ENCODE results near the gene CEP112. TPM values are rescaled to one million over a fixed set of nuclear protein-coding genes. Genes with fewer than 3 reads are reported as not detected.

Gene CEP112
- total RNA-seq, 4 donors from 2014 or later, result 15.8 to 50.3 (median 20.2) TPM

- no peak for DNase-seq (ENCODE audit: low spot score)
- TF ChIP-seq CTCF (IDR thresholded peaks at IDR 0.05), result no peak
- no peak for ATAC-seq (ENCODE audit: low FRiP score)
Observed at GRCh38 chr17:65918916-65919315, 273.0 kb downstream of the CEP112 start.

DNA sequence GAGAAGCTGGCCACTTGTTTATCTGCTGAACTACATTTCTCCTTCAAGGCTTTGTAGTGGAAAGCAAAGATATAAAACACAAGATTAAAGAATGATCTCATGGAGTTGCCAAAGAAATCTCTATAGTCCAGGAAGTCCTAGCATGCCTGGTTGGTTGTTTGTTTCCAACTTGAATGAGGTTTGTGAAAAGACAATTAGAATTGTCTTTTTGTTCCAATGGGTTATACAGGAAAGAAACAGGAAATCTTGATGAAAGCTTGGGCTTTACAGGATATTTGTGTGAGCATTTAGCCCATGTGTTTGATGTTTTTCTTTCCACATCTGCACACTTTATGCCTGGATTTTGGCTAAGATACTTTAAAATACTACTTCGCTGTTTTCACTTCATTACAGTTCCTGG lies 273.4 kb downstream of the CEP112 start:
- TF ChIP-seq CTCF (IDR thresholded peaks at IDR 0.05), result no peak
- DNase-seq (ENCODE audit: low spot score) (no peak), ATAC-seq (ENCODE audit: low FRiP score) (no peak)

GRCh38 chr17:65917560-65917959 lies 274.4 kb downstream of the CEP112 start:
- TF ChIP-seq CTCF (IDR thresholded peaks at IDR 0.05), result no peak
- ATAC-seq (ENCODE audit: low FRiP score) (no peak), DNase-seq (ENCODE audit: low spot score) (no peak)

GRCh38 chr17:65916425-65916824 lies 275.5 kb downstream of the CEP112 start:
- DNase-seq (ENCODE audit: low spot score) (no peak), ATAC-seq (ENCODE audit: low FRiP score) (no peak)
- no peak for TF ChIP-seq CTCF (IDR thresholded peaks at IDR 0.05)

DNA sequence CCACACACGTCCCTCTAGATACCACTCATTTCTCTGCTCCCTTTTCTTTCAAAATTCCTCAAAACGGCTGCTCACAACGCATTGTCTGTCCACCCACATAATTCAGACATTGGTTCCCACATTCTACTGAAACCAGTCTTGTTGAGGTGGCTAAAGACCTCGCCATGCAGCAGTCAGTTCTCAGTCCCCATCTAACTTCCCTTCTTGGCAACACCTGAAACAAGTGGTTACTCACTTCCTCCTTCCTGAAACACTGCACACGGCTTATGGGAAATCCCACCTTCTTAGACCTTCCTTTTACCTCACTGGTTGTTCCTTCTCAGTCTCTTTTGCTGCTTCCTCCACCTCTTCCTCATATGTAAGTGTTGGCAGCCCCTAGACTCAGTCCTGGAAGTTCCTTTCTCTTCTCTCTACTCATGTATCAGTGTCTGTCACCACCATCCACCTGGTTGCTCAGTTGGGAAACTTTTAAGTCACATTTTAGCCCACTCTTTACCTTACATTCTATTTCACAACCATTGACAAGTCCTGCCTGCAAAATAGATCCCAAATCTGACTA lies 277.1 kb downstream of the CEP112 start:
- no peak for TF ChIP-seq CTCF (IDR thresholded peaks at IDR 0.05)

DNA sequence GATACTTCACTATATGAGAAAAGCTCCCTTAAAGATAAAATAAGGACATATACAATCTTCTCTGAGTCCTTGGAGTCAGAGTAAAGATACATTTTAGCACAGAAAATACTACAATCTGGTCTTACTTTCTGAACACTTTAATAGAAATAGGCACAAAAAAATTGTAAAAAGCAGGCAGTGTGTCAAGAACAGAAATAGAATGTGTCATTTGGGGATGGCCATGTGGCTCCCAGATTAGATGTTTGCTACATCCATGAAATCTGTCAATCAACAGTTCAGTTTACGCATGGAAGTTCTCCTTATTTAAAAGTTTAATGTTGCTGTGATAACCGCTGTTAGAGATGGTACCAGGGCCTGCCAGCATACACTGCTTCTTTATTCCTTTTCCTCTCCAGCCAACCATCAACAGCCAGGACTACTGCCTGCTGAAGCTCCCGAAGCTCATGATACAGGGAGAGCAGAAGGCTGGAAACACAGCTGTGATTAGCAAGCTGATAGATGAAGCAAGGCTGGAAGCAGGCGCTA lies 278.5 kb downstream of the CEP112 start:
- no peak for DNase-seq (ENCODE audit: low spot score)
- no peak for ATAC-seq (ENCODE audit: low FRiP score)
- TF ChIP-seq CTCF (IDR thresholded peaks at IDR 0.05), result no peak

More for the DNA sequence above, 277.1 kb downstream of the CEP112 start:
- ATAC-seq (ENCODE audit: low FRiP score) (no peak), DNase-seq (ENCODE audit: low spot score) (no peak)

DNA sequence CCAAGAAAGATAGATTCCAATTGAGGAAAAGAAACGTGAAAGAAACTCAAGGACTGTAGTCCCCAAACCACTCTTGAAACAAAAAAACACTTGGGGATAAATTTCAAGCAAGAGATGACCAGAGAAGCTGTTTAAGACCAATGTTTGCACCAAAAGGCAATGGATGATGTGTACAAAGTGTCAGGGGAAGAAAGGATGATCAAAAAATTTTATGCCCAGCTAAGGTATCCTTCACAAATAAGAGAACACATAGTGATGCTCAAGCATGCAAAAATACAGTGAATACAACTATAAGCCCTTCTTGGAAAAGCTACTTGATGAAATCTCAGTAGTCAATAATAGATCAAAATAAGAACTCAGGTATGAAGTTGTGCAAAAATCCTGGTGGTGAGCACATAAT lies 281.1 kb downstream of the CEP112 start:
- TF ChIP-seq CTCF (IDR thresholded peaks at IDR 0.05), result no peak
- no peak for ATAC-seq (ENCODE audit: low FRiP score)
- no peak for DNase-seq (ENCODE audit: low spot score)
